Endothelial cell of umbilical vein (primary cell): ENCODE data around the gene IL12B.

Experiments used
- CTCF ChIP-seq, 2 donors: IDR thresholded peaks; 1 replicate in 1 of 2; 2 replicates in 1 of 2; pipeline ENCODE4 v1.5.1; 2011; ENCODE audit warnings: low read length in 2 of 2, mild to moderate bottlenecking in 2 of 2, moderate library complexity in 2 of 2, control low read depth in 1 of 2, inconsistent platforms in 1 of 2, low read depth in 1 of 2; ENCODE audit not compliant: insufficient read depth in 1 of 2; ENCODE audit errors: extremely low read depth in 1 of 2
- EZH2 ChIP-seq: IDR thresholded peaks from 2 replicates; pipeline ENCODE4 v1.6.1; 2012; ENCODE audit warnings: borderline replicate concordance, low read depth, mild to moderate bottlenecking, moderate library complexity, low read length, inconsistent platforms; ENCODE audit not compliant: severe bottlenecking
- FOS ChIP-seq: IDR thresholded peaks from 2 replicates; pipeline ENCODE4 v1.6.1; 2011; ENCODE audit warnings: mild to moderate bottlenecking, low read length, moderate library complexity, borderline replicate concordance; ENCODE audit not compliant: insufficient read depth
- GATA2 ChIP-seq: IDR thresholded peaks from 2 replicates; pipeline ENCODE4 v1.7.0; 2011; ENCODE audit warnings: low read depth, mild to moderate bottlenecking, moderate library complexity, mixed read lengths, low read length; ENCODE audit not compliant: insufficient read length, insufficient read depth
- JUN ChIP-seq: IDR thresholded peaks from 2 replicates; pipeline ENCODE4 v1.6.1; 2011; ENCODE audit warnings: borderline replicate concordance, low read depth; ENCODE audit not compliant: insufficient read length, insufficient read depth
- MAX ChIP-seq: IDR thresholded peaks from 2 replicates; pipeline ENCODE4 v1.6.1; 2011; ENCODE audit not compliant: insufficient read depth, insufficient read length
- MYC ChIP-seq: IDR thresholded peaks from one replicate; pipeline ENCODE4 v1.6.1; 2011; ENCODE audit warnings: mild to moderate bottlenecking, low read depth, low read length
- POLR2A ChIP-seq: IDR thresholded peaks from 2 replicates; pipeline ENCODE4 v1.6.1; 2012; ENCODE audit warnings: low read depth, mild to moderate bottlenecking, control low read depth, low read length
- POLR2AphosphoS5 ChIP-seq: IDR thresholded peaks from 2 replicates; pipeline ENCODE4 v1.6.1; 2012; ENCODE audit warnings: low read depth, mild to moderate bottlenecking, control low read depth, low read length, moderate library complexity; ENCODE audit not compliant: insufficient read depth

- TF ChIP-seq CTCF (IDR thresholded peaks at IDR 0.05; ENCODE audit: extremely low read depth in 1 of 2, insufficient read depth in 1 of 2, low read depth in 1 of 2, low read length in 2 of 2) (no peak), POLR2A (no peak), EZH2 (no peak), POLR2AphosphoS5 (no peak), MAX (no peak), JUN (no peak), GATA2 (no peak), MYC (no peak), FOS (no peak)
Observed at GRCh38 chr5:159324102-159324755, 6.1 kb downstream of the IL12B start.
